HepG2 (cell line): Measurements from ENCODE around the gene QKI. TPM values are rescaled to one million over a fixed set of nuclear protein-coding genes. Genes with fewer than 3 reads are reported as not detected.

ENCODE experiments used
- ARID5B ChIP-seq: IDR thresholded peaks from 2 replicates; pipeline ENCODE4 v1.4.0; 2020; ENCODE audit warnings: mild to moderate bottlenecking, missing genetic modification reagents
- ATF1 ChIP-seq: IDR thresholded peaks from 2 replicates; pipeline ENCODE4 v1.6.1; 2016; ENCODE audit warnings: mild to moderate bottlenecking, control low read depth
- ATF3 ChIP-seq: sonication (generic); formaldehyde crosslinking; IDR thresholded peaks from 2 replicates; pipeline ENCODE4 v1.4.0; 2020; ENCODE audit warnings: missing genetic modification reagents
- ATF7 ChIP-seq, 2 experiments: fragments of 450-650 bp in 1 of 2; sonication (generic) in 1 of 2; formaldehyde crosslinking in 1 of 2; IDR thresholded peaks; 2 replicates each; pipeline versions ENCODE4 v1.4.0 to v1.6.1; 2016 to 2020; ENCODE audit warnings: antibody characterized with exemption in 1 of 2, mild to moderate bottlenecking in 1 of 2, missing genetic modification reagents in 1 of 2
- CEBPB ChIP-seq: IDR thresholded peaks from 2 replicates; pipeline ENCODE4 v1.6.1; 2011; ENCODE audit warnings: low read depth, low read length, improper control_type of control experiment, borderline replicate concordance
- CEBPZ ChIP-seq: IDR thresholded peaks from 2 replicates; pipeline ENCODE4 v1.6.1; 2012; ENCODE audit warnings: low read length, improper control_type of control experiment
- GFI1 ChIP-seq: sonication (generic); formaldehyde crosslinking; IDR thresholded peaks from 2 replicates; pipeline ENCODE4 v1.5.0; 2020; ENCODE audit warnings: missing genetic modification reagents, mild to moderate bottlenecking, borderline replicate concordance
- KDM4B ChIP-seq: sonication (generic); formaldehyde crosslinking; IDR thresholded peaks from 2 replicates; pipeline ENCODE4 v1.4.0; 2020; ENCODE audit warnings: missing genetic modification reagents
- KDM5A ChIP-seq: fragments of 200-600 bp; sonication (generic); IDR thresholded peaks from 2 replicates; pipeline ENCODE4 v1.7.0; 2018; ENCODE audit warnings: antibody characterized with exemption, mild to moderate bottlenecking, low read length, borderline replicate concordance
- PCBP2 ChIP-seq: fragments of 200-400 bp; formaldehyde crosslinking; optimal IDR thresholded peaks from 2 replicates; pipeline ENCODE3; 2018; ENCODE audit warnings: low read length, low read depth; ENCODE audit not compliant: poor library complexity, severe bottlenecking
- POGZ ChIP-seq: sonication (generic); formaldehyde crosslinking; IDR thresholded peaks from 2 replicates; pipeline ENCODE4 v1.4.0; 2020; ENCODE audit warnings: mild to moderate bottlenecking, missing genetic modification reagents
- RBM22 ChIP-seq: fragments of 200-400 bp; formaldehyde crosslinking; optimal IDR thresholded peaks from 2 replicates; pipeline ENCODE3; 2017; ENCODE audit warnings: mild to moderate bottlenecking, low read length, moderate library complexity
- SMAD3 ChIP-seq: sonication (generic); formaldehyde crosslinking; IDR thresholded peaks from 2 replicates; pipeline ENCODE4 v1.4.0; 2020; ENCODE audit warnings: missing genetic modification reagents
- TEAD3 ChIP-seq: optimal IDR thresholded peaks from 2 replicates; pipeline ENCODE3; 2016; ENCODE audit warnings: borderline replicate concordance
- ZBTB33 ChIP-seq: sonication (generic); formaldehyde crosslinking; IDR thresholded peaks from 2 replicates; pipeline ENCODE4 v1.4.0; 2020; ENCODE audit warnings: missing genetic modification reagents
- ZFYVE20 ChIP-seq: sonication (generic); formaldehyde crosslinking; IDR thresholded peaks from 2 replicates; pipeline ENCODE4 v1.8.0; 2023; ENCODE audit warnings: low read depth, mild to moderate bottlenecking, moderate library complexity, missing genetic modification reagents, borderline replicate concordance
- ZNF329 ChIP-seq: sonication (generic); formaldehyde crosslinking; IDR thresholded peaks from 2 replicates; pipeline ENCODE4 v1.9.0; 2021; ENCODE audit warnings: low read depth, mild to moderate bottlenecking, missing genetic modification reagents
- ZNF441 ChIP-seq: sonication (generic); formaldehyde crosslinking; IDR thresholded peaks from 2 replicates; pipeline ENCODE4 v1.7.0; 2021; ENCODE audit warnings: missing genetic modification reagents, borderline replicate concordance
- polyA plus RNA-seq, 8 experiments: library from polyadenylated mRNA; depleted of rRNA in 3 of 8; stranded (reverse) in 7 of 8; unstranded in 1 of 8; fragments of >200 nt; fragmentation: Illumina TruSeq in 4 of 8; extraction: Trizol in 4 of 8; gene quantifications; 2 replicates each; pipeline versions ENCODE4 v1.2.1 to v1.2.3, GENCODE V29; 2011 to 2016; ENCODE audit warnings: low read depth in 4 of 8, missing spikeins in 1 of 8, mixed read lengths in 1 of 8; ENCODE audit not compliant: insufficient read depth in 1 of 8
- total RNA-seq, 5 experiments: library from RNA; depleted of rRNA; stranded (reverse); fragments of >200 nt; fragmentation: Illumina TruSeq; extraction: Trizol; gene quantifications; 2 replicates each; pipeline ENCODE4 v1.2.3, GENCODE V29; 2016; ENCODE audit warnings: low read depth in 1 of 5
- TF ChIP-seq, protein P1 (sequence below): sonication (generic); formaldehyde crosslinking; IDR thresholded peaks from 2 replicates; pipeline ENCODE4 v1.8.0; 2022; ENCODE audit warnings: mild to moderate bottlenecking, missing genetic modification reagents; ENCODE audit not compliant: insufficient replicate concordance

The QKI gene
- total and polyA plus RNA-seq, 2 of the 13 experiments (the other 11 are each of a cell fraction or from before 2014, with no cell fraction given): 136 to 137 TPM

GRCh38 chr6:163533443-163533842 lies 118.9 kb downstream of the QKI start (continued):
- peak; percentile 87 for TF ChIP-seq ZBTB33 (CRISPR knock-in tag)
- no peak for TF ChIP-seq SMAD3 (CRISPR knock-in tag)
- no peak for TF ChIP-seq TEAD3
- no peak for TF ChIP-seq CEBPZ
- TF ChIP-seq RBM22: peak; percentile 69
- no peak for TF ChIP-seq KDM5A
- TF ChIP-seq GFI1: no peak
- TF ChIP-seq PCBP2: no peak
- 0 out of 2 replicates have a peak, but pooled peaks have one; percentile 15 for TF ChIP-seq POGZ (CRISPR knock-in tag)
- peak; percentile 34; the same call in 1 of the 2 replicates for TF ChIP-seq ARID5B (CRISPR knock-in tag)
- 0 out of 2 replicates have a peak, but pooled peaks have one; percentile 48 for TF ChIP-seq ATF1
- TF ChIP-seq ZNF441: no peak
- peak; percentile 66; the same call in 1 of the 2 replicates for TF ChIP-seq CEBPB
- TF ChIP-seq ZFYVE20 (CRISPR knock-in tag): no peak
- TF ChIP-seq, protein P1, sequence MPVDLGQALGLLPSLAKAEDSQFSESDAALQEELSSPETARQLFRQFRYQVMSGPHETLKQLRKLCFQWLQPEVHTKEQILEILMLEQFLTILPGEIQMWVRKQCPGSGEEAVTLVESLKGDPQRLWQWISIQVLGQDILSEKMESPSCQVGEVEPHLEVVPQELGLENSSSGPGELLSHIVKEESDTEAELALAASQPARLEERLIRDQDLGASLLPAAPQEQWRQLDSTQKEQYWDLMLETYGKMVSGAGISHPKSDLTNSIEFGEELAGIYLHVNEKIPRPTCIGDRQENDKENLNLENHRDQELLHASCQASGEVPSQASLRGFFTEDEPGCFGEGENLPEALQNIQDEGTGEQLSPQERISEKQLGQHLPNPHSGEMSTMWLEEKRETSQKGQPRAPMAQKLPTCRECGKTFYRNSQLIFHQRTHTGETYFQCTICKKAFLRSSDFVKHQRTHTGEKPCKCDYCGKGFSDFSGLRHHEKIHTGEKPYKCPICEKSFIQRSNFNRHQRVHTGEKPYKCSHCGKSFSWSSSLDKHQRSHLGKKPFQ (CRISPR knock-in tag): no peak
- TF ChIP-seq ZNF329: no peak
- no peak for TF ChIP-seq KDM4B (CRISPR knock-in tag)
- TF ChIP-seq ATF3: peak; percentile 44; the same call in 1 of the 2 replicates
- peak; percentile 97 for TF ChIP-seq ATF7 (IDR thresholded peaks at IDR 0.05)
- TF ChIP-seq ATF7 (CRISPR knock-in tag; IDR thresholded peaks at IDR 0.05): no peak
